ENCODE results near the gene ASTL.
"Not testable (repeated sequence)": the region's sequence is repeated elsewhere in the genome, so short reads cannot be mapped to it uniquely, and the experiment has no call there.

Gene ASTL

GRCh38 chr2:96138179-96139145, at the start of gene ASTL:
TSS of gene ASTL (minus strand) at chr2:96138502. CDS start at chr2:96138436, 66 bp downstream.
- DNase-seq, result peak; percentile 63

- no peak for DNase-seq
Observed at GRCh38 chr2:96186562-96186961, 48.3 kb upstream of the ASTL start.

GRCh38 chr2:96185516-96185915, 47.2 kb upstream of the ASTL start:
- DNase-seq, result no peak

GRCh38 chr2:96184989-96185388, 46.7 kb upstream of the ASTL start:
- DNase-seq, result no peak

- no peak for DNase-seq
Observed at GRCh38 chr2:96184188-96184587, 45.9 kb upstream of the ASTL start.

- no peak for DNase-seq
Observed at GRCh38 chr2:96181529-96181928, 43.2 kb upstream of the ASTL start.

GRCh38 chr2:96180521-96180920, 42.2 kb upstream of the ASTL start:
- DNase-seq, result no peak

- DNase-seq, result no peak
Observed at GRCh38 chr2:96180002-96180401, 41.7 kb upstream of the ASTL start.

GRCh38 chr2:96176661-96177060, 38.4 kb upstream of the ASTL start:
- DNase-seq, result no peak

- DNase-seq, result no peak
Observed at GRCh38 chr2:96175951-96176350, 37.6 kb upstream of the ASTL start.

GRCh38 chr2:96174251-96175144, 36.2 kb upstream of the ASTL start:
- DNase-seq, result peak; percentile 90

GRCh38 chr2:96171831-96172230, 33.5 kb upstream of the ASTL start:
- DNase-seq, result no peak

- no peak for DNase-seq
Observed at GRCh38 chr2:96170626-96171025, 32.3 kb upstream of the ASTL start.

GRCh38 chr2:96169868-96170507, 31.7 kb upstream of the ASTL start:
- no peak for DNase-seq

- no peak for DNase-seq
Observed at GRCh38 chr2:96167407-96168013, 29.2 kb upstream of the ASTL start.

- DNase-seq, result peak; percentile 89
Observed at GRCh38 chr2:96164459-96165184, 26.3 kb upstream of the ASTL start.

GRCh38 chr2:96163768-96164429, 25.6 kb upstream of the ASTL start:
- peak; percentile 66 for DNase-seq

- no peak for DNase-seq
Observed at GRCh38 chr2:96163415-96163767, 25.1 kb upstream of the ASTL start.

GRCh38 chr2:96161898-96162297, 23.6 kb upstream of the ASTL start:
- DNase-seq, result peak; percentile 28

- DNase-seq, result not testable (repeated sequence)
Observed at GRCh38 chr2:96160366-96160765, 22.1 kb upstream of the ASTL start.

- peak; percentile 60 for DNase-seq
Observed at GRCh38 chr2:96159084-96159830, 21.0 kb upstream of the ASTL start.

Data from activated CD4-positive, alpha-beta T cell treated with anti-CD3 and anti-CD28 coated beads, Interleukin-2, Interleukin-6, amounts not matched to agents 100 ng/mL and 50 ng/mL, durations not matched to agents 16 hours and 8 hours (primary cell).